SW480 (cell line): ENCODE data around the gene C22orf31.
A peak's percentile ranks its signal among the peaks of the same experiment; 100 is the strongest.
"Not testable (repeated sequence)": the region's sequence is repeated elsewhere in the genome, so short reads cannot be mapped to it uniquely, and the experiment has no call there.

ENCODE experiments used
- DNase-seq: peaks from one replicate; pipeline ENCODE4 v3.0.0-alpha.2; 2016; ENCODE audit warnings: low spot score

The C22orf31 gene

DNA sequence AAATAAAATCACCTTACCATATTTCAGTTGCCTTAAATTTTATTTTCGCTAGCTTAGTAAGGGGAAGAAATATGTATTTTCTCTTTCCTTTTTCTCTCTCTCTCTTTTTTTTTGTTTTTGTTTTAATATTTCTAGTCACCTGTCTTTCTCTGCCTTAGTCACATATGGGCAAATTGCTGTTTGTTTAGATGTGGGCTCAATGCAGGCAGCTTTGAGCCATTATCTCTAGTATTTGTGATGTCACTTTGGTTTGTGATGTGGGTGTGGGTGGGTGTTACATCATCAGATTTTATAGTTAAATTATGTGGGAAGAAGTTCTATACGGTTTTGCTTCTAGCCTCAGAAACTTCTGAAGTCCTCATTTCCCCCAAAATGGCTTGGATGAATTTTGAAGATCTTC is at the start of gene C22orf31:
TSS of gene C22orf31 (minus strand) at position 59 of the 400 bp plus-strand sequence. CDS start at position 20, 39 bp downstream.
- peak; percentile 45 for DNase-seq

DNA sequence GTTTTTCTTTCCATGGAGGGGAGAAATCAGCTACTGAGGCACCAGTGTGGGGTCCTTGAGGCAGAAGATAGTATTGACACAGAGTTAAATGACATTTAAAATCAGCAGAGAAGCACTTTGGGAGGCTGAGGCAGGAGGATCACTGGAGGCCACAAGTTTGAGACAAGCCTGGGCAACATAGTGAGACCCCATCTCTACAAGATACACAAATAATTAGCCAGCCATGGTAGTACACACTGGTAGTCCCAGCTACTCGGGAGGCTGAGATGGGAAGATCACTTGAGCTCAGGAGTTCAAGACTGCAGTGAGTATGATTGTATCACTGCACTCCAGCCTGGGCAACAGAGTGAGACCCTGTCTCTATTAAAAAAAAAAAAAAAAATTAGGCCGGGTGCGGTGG is 49.3 kb upstream of the C22orf31 start:
- DNase-seq: no peak

DNA sequence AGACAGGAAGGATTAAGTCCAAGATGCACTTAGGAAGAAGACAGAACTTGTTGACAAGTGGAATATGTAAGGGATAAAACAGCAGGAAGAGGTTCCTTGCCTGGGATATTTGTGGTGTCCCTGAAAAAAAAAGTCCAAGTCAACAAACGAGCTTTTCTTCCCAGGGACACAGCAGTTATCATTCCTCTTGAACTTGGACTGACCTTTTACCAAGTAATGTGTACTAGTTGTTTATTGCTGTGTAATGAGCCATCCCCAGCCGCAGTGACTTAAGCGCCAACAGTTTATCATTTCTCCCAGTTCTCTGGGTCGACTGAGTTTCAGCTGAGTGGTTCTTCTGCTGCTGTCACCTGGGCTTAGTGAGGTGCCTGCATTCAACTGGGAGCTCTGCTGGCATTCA is 48.2 kb upstream of the C22orf31 start:
- DNase-seq: no peak

DNA sequence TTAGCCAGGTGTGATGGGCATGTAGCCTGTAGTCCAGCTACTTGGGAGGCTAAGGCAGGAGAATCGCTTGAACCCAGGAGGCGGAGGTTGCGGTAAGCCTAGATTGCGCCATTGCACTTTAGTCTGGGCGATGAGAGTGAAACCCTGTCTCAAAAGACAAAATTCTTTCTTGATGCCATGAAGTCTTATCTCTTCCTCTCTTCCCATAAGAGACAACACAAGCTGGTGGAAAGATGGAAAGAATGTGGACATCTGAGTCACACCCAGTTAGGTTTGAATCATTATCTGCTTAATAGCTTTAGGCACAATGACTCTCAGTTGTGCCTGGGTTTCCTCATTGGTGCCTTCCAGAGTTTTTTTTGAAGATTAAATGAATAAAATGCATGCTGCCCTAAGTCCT is 46.5 kb upstream of the C22orf31 start:
- DNase-seq: no peak

DNA sequence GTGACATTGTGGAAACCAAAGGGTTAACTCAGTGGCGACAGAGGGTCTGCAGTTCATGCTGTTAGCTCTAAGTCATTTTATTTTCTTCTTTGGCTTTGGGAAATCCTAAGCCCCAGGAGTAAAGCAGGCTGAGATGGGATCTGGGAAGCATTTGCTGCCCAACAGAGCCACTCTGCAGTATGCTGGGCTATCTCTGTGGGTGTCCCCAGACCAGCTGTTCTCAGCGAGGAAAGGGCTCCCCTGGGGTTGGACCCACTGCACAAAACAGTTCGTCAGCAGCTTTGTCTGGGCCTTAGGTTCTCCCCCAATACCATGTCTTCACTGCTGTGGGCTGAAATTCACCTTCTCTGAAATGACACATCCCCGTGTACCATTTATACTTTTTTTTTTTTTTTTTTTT is 45.2 kb upstream of the C22orf31 start:
- DNase-seq: no peak

DNA sequence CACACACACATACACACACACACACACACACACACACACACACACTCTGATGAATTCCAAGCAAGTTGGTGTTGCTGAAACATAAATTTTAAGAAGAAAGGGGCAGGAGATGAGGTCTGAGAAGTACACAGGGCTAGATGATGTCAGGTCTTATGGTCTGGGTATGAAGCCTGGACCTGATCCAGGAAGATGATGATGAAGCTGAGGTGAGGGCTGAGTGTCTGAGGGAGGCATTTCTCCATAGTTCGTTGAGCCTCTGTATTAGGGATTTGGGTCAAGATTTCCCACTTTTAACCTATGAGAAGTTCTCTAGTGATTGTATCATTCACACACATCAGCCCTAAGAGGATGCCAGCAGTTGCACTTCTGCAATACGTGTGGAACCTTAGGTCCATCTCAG is 43.8 kb upstream of the C22orf31 start:
- no peak for DNase-seq

DNA sequence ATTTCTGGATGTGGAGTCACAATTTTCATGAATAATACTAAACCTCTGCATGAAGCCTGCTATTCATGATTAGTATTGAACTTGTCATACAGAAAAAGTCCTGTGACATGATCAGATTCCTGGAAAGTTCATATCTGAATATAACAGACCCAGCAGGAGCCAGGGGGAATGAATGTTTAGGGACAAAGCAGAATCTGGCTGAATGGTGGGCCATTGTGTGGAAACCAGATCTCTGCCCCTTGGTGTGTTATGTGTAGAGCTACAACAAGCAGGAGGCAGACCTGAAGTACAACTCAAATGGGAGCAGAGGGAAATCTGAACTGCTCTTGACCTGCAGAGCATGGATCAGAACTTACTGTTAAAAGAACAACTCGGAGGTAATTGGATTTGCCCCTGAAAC is 41.5 kb upstream of the C22orf31 start:
- no peak for DNase-seq

DNA sequence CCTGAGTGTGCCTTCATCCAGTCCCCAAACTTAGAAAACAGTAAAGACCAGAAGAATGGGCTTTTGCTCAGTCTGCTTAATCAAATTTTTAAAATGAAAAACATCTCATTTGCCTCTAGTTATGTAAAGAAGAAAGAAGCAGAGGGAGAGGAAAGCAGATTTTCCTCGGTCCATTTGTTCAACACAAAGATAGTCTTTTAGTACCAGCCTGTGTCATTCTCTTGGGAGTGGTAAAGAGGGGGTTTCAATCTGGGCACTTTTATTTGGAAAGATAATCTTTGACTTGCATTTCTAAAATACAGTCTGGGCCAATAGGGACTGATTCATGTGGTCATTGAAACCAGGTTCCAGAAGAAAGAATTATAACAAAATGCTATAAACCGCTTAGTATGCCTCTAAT is 40.7 kb upstream of the C22orf31 start:
- DNase-seq: no peak

DNA sequence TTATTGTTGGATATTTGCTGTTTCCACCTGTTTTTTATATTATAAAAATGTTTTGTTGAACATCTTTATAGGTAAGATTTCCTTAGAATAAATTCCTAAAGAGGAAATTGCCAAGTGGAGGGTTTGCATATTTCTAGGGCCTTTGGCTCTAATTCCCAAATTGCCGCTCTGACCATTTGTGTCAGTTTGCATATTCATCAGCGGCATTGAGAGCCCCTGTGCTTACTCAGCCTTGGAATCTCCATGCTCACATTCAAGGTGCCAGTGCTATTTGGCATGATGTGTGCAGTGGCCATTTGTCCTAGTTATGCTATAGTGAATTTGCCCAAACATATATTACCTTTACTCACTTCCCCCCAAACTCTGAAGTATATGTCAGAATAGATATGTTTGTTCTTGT is 36.7 kb upstream of the C22orf31 start:
- DNase-seq: no peak

DNA sequence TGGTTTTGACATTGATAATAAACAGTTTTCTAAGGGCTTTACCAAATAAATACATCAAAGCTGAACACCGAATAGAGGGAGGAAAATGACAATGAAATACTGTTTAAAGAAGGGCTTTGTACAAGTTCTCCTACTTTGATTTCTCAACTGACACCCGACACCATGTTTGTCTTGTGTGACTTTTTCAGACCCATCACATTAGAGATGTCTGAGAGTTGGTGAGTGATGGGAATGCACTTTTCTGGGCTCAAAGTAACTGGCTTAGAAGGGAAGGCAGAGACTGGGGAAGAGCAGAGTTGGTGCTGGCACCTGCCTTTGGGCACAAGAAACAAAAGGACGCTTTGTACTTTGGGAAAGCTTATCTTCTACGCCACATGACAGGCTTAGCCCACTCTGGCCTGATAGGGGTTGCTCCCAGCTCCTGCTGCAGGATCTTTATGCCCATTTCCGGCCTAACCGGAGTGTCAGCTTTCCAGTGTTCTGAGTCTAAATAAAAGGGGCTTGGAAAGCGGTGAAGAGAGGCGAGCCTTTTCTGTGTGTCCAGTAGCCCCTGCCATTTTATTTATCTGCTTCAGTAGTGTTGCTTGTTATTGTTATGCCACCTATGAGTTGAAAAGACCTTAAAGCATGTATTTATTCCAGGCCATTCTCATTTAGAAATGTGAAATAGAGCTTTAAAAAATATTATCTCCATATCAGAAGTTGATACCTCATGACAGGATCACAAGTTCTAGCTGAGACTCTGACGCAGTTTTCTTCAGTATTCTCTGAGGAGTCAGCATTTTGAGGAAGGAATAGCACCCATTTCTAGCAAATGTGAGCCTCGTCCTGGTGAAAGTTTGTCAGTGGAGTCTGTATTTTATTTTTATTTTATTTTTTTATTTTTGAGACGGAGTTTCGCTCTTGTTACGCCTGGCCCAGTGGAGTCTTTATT is 35.4 kb upstream of the C22orf31 start:
- DNase-seq: peak; percentile 83

DNA sequence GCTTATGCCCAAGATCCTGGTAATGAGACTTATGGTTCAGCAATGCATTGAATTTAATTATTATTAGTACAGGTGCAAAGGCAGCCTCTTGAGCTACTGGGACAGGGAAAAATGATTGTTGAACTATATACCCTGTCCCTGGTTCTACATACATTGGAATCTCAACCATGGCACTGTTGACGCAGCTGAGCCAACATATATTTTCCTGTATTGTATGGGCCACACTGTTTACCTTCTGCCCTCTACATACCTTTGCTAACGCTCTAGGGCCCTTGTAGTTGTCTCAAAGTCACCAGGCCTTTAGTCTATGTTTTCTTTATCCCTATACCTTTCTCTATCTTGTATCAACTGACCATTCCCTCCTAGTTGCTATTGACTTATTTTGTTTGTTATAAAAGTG is 33.8 kb upstream of the C22orf31 start:
- DNase-seq: no peak

DNA sequence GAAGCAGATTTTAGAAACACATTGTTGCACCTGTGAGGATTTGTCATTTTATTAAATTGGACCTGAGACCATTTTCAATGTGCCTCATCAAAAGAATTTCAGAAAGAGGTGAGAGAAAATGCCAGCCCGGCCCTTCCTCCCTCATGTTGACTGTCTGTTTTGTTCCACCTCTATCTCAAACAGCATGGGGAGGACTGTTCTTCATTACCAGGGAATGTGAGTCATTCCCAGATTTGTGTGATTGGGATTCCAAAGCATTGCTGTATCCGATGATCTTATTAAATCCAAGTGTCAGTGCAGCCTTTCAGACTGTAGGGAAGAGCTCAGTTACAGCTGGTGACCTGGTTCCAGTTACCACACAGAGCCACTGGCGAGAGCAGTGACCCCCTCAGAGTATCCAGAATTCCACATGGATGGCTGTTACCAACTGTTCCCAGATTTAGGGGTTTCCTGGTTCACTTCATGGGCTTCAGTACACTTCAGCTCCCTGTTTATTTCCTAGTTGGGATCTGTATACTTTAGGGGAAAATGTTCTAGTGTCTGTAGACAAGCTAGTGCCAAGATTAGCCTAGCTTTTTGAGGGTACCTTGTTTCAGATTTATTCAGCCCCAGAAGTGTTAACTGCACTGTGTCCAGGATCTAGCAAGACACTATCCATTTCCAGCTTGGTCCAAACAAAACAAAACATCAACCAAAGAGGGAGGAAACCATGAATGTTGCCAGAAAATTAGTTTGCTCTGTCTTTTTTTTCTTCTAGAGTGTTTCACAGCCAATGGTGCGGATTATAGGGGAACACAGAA is 32.1 kb upstream of the C22orf31 start:
- DNase-seq: no peak

DNA sequence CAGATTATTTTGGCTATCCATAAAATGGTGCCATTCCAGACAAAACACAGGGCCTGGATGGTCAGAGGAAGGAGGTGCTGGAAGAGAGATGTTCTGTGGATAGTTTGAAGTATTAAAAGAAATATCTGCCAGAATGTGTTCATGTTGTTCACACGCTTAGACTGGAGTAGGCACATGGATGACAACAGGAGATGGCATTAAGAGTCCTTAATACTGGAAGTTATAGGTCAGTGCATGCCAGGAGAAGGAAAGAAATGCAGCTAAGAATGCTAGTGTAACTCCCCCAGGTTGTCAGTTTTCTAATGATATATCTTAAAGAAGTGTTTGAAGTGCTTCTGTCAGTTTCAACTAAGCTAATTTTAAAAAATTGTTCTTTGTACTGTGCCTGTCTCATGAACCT is 31.4 kb upstream of the C22orf31 start:
- no peak for DNase-seq

DNA sequence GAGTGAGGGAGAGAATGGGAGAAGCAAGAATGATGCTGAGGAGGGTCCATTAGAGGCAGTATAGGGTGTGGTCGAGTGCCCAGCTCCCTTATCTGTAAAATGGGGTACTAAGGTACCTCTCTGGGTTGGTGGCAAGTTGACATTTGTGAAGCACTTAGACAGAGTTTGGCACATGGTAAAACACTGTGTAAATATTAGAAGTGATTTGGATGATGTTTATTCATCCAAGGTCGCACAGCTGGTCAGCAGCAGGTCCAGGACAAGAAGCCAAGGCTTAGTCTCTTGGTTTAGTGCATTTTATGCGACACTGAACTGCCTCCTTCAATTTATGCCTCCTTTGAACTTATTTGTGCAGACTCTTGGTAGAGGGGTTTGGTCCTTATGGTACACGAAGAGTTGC is 30.6 kb upstream of the C22orf31 start:
- DNase-seq: no peak

DNA sequence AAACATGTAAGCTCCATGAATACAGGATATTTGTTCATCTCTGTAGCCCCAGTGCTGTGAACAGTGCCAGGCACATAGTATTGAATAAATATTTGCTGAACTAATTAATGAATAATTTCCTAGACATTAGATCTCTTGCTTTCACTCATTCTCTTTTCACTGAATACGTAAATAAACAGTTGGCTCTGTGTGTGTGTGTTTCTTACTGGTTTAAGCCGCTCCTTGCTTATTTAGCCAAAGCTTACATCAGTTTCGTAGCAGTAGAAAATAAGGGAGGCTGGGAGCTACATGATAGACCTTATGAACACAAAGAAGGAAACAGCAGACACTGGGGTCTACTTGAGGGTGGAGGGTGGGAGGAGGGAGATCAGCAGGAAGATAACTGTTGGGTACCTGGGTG is 28.4 kb upstream of the C22orf31 start:
- DNase-seq: no peak

DNA sequence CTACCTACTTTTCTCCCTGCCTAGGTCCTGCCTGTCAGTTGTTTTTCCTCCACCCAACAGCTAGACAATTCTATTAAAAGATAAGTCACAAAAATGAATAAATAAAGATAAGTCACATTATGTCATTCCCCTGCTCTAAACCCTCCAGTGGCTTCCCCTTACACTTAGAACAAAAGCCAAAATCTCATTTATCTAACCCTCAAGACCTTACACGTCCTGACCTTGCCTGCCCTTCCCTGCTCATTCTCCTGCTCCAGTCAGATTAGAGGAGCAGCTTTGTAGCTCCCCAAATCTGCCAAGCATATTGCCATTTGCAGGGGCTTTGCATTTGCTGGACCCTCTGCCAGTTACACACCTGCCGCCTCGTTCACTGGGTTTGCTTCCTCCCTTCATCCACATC is 27.9 kb upstream of the C22orf31 start:
- no peak for DNase-seq

DNA sequence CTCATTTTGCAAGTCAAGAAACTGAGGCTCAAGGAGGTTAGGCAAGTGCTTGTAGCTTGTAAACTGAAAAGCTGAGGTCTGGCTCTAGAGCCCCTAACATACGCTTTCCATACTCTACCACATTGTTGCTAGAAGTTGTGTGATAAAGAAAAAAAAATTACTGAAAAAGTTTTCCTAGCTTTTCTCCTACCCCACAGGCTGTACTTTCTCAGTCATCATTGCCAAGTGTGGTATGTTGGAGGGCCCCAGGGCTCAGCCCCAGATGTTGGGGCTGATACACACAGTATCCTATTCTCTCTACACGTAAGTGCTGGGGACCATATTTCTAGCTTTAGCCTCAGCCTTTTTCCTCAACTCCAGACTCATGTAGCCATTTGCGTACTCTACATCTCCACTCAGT is 27.2 kb upstream of the C22orf31 start:
- no peak for DNase-seq

DNA sequence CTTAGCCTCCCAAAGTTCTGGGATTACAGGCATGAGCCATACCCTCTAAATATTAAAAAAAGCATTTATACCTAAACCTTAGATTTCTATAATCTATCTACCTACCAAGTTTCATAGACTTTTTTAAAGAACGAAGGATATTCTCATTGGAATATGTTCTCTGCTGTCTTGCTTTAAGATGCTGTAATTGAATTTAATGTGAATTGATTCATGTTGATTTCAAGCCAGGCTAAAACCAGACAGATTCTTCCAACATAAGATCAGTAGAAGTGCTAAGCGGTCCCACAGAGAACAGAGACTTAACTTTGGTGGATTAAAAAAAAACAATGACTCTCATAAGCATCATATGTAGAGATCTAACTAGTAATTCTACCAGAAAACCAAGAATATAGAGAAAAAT is 25.4 kb upstream of the C22orf31 start:
- DNase-seq: no peak

DNA sequence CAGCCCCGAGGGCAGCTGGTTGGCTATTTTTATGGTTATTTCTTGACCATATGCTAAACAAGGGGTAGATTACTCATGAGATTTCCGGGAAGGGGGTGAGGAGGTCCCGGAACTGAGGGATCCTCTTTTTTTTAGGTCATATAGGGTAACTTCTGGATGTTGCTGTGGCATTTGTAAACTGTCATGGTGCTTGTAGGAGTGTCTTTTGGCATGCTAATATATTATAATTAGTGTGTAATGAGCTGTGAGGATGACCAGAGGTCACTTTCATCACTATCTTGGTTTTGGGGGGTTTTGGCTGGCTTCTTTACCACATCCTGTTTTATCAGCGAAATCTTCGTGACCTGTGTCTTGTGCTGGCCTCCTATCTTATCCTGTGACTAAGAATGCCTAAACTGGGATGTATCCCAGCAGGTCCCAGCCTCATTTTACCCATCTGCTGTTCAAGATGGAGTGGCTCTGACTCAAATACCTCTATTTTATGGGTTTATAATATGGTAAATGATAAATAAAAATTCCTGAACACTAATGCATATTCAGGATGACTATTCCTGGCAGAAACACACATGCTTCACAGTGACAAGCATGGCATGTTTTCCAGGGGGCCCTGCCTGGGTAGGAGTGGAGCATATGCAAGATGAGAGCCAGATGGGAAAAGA is 22.4 kb upstream of the C22orf31 start:
- no peak for DNase-seq

DNA sequence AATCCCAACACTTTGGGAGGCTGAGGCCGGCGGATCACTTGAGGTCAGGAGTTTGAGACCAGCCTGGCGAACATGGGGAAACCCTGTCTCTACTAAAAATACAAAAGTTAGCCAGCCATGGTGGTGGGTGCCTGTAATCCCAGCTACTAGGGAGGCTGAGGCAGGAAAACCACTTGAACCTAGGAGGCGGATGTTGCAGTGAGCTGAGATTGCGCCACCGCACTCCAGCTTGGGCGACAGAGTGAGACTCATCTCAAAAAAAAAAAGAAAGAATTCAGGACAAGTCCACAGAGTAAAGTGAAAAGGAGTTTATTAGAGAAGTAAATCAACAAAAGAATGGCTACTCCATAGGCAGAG is 21.9 kb upstream of the C22orf31 start:
- not testable (repeated sequence) for DNase-seq

DNA sequence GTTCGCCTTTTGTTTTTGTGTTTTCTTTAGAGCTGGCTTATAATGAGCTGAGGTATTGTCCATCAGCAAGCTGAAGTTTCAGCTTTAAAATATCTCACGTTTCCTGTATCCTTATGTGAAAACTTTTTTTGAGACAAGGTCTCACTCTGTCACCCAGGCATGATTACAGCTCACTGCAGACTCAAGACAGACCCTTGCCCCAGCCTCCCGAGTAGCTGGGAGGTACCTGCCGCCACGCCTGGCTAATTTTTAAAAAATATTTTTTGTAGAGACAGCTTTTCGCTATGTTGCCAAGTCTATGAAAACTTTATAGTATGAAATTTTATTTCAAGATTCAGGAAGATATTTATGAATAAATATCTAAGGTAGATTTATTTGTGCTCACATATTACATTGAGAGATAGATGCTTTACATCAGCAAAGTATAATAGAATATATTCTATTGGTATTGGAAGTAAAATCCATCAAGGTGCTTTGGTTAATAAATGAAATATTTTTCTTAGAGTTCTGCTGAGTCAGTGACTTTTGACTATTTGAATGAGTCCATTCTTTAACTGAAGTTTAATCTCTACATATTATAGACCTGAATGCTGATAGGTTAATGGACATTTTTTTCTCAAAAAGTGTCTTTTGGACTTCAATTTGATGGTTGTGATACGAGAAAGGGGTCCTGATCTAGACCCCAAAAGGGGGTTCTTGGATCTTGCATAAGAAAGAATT is 21.4 kb upstream of the C22orf31 start:
- DNase-seq: no peak
